K562 (cell line): ENCODE data around the gene CDC45. TPM values are rescaled to one million over a fixed set of nuclear protein-coding genes. Genes with fewer than 3 reads are reported as not detected.

ENCODE experiments used
- ATAC-seq: fragments of 200-7000 bp; cut with Tn5 transposase; 3 replicates; pipeline ENCODE4 v1.9.1; 2020; ENCODE audit warnings: moderate library complexity
- BruUV-seq: library from RNA; stranded (reverse); fragments of 400-500 nt; replicated peaks from 2 replicates; lab custom pipeline; 2021; lab: Mats Ljungman, UMichigan
- CTCF ChIA-PET: fragments of 300-600 bp; formaldehyde crosslinking; extraction: SDS; loops from one replicate; lab custom pipeline; 2021; ENCODE audit warnings: low intra/inter-chr PET ratio; lab: Yijun Ruan, JAX
- POLR2A ChIA-PET: fragments of 300-600, 350-650 bp; sonication (Branson Sonifier 250); formaldehyde crosslinking; extraction: SDS; loops from one replicate; lab custom pipeline; 2021; ENCODE audit warnings: antibody characterized with exemption, inconsistent platforms; lab: Yijun Ruan, JAX
- DNase-seq, 4 experiments: peaks; one replicate each; pipeline versions ENCODE4 v3.0.0 to v3.0.0-alpha.2; 2011 to 2018; ENCODE audit warnings: low spot score in 3 of 4, mixed read lengths in 3 of 4; ENCODE audit errors: extremely low read depth in 1 of 4
- FAIRE-seq: peaks from 2 replicates; lab custom pipeline; 2011; peaks lifted over from hg19 to GRCh38; lab: Jason Lieb, UNC
- H2AFZ ChIP-seq: 2 replicates; pipeline ENCODE4 v1.6.0; 2011; ENCODE audit warnings: low read depth, low read length, control low read depth, inconsistent platforms
- H3K27ac ChIP-seq: fragments of 200-600 bp; 3 replicates; pipeline ENCODE4 v1.8.0; 2011; ENCODE audit warnings: low read depth, mild to moderate bottlenecking, control low read depth, inconsistent platforms, low read length, moderate library complexity, mixed read lengths; ENCODE audit errors: extremely low read depth
- H3K27me3 ChIP-seq, 2 experiments: fragments of 300-600 bp in 1 of 2; 2 replicates in 1 of 2; 3 replicates in 1 of 2; pipeline versions ENCODE4 v1.6.0 to v1.8.0; 2011; ENCODE audit warnings: inconsistent platforms in 2 of 2, low read length in 2 of 2, mild to moderate bottlenecking in 1 of 2, mixed read lengths in 1 of 2, moderate library complexity in 1 of 2; ENCODE audit not compliant: control insufficient read depth in 2 of 2, insufficient read depth in 2 of 2
- H3K36me3 ChIP-seq: fragments of 300-600 bp; 3 replicates; pipeline ENCODE4 v1.8.0; 2011; ENCODE audit warnings: mild to moderate bottlenecking, low read length, inconsistent platforms; ENCODE audit not compliant: control insufficient read depth, insufficient read depth
- H3K4me1 ChIP-seq, 2 experiments: fragments of 200-600 bp in 1 of 2; replicated peaks in 1 of 2; 2 replicates in 1 of 2; 3 replicates in 1 of 2; pipeline versions ENCODE4 v1.5.1 to v1.8.0; 2011; ENCODE audit warnings: inconsistent platforms in 2 of 2, low read length in 2 of 2, mild to moderate bottlenecking in 1 of 2, mixed read lengths in 1 of 2, moderate library complexity in 1 of 2; ENCODE audit not compliant: control insufficient read depth in 2 of 2, insufficient read depth in 2 of 2
- H3K4me2 ChIP-seq: 2 replicates; pipeline ENCODE4 v1.6.1; 2011; ENCODE audit warnings: low read length, control low read depth, inconsistent platforms, mixed read lengths; ENCODE audit not compliant: insufficient read depth
- H3K4me3 ChIP-seq: fragments of 200-600 bp; sonication (generic), shearing (Covaris generic); 2 replicates; pipeline ENCODE4 v1.5.1; 2016; ENCODE audit warnings: control low read depth, inconsistent platforms
- H3K79me2 ChIP-seq: fragments of 200-600 bp; 3 replicates; pipeline ENCODE4 v1.8.0; 2011; ENCODE audit warnings: low read length, inconsistent platforms; ENCODE audit not compliant: control insufficient read depth, insufficient read depth
- H3K9ac ChIP-seq, 2 experiments: 2 replicates each; pipeline versions ENCODE4 v1.6.0 to v1.6.1; 2011; ENCODE audit warnings: low read depth in 2 of 2, low read length in 2 of 2, control low read depth in 1 of 2, inconsistent platforms in 1 of 2, mild to moderate bottlenecking in 1 of 2, mixed read lengths in 1 of 2; ENCODE audit not compliant: insufficient read depth in 1 of 2
- H3K9me1 ChIP-seq: one replicate; pipeline ENCODE4 v1.6.0; 2011; ENCODE audit warnings: inconsistent platforms, mild to moderate bottlenecking, low read length, moderate library complexity; ENCODE audit not compliant: control insufficient read depth, insufficient read depth
- H3K9me3 ChIP-seq: replicated peaks from 2 replicates; pipeline ENCODE4 v1.5.1; 2011; ENCODE audit warnings: low read depth, low read length, inconsistent platforms; ENCODE audit not compliant: control insufficient read depth, insufficient read depth
- H4K20me1 ChIP-seq: replicated peaks from 2 replicates; pipeline ENCODE4 v1.6.1; 2011; ENCODE audit warnings: low read length, inconsistent platforms, mixed read lengths; ENCODE audit not compliant: control insufficient read depth, insufficient read depth
- POLR3A ChIP-seq: IDR thresholded peaks from 2 replicates; pipeline ENCODE4 v1.6.1; 2011; ENCODE audit warnings: borderline replicate concordance, mild to moderate bottlenecking, moderate library complexity; ENCODE audit not compliant: insufficient read length, insufficient read depth; ENCODE audit errors: extremely low read depth
- TFAP4 ChIP-seq: sonication (generic); formaldehyde crosslinking; IDR thresholded peaks from 2 replicates; pipeline ENCODE4 v1.8.0; 2022; ENCODE audit warnings: missing genetic modification reagents, mild to moderate bottlenecking, moderate library complexity, borderline replicate concordance
- ZNF140 ChIP-seq: fragments of 250-450 bp; sonication (Bioruptor Pico); IDR thresholded peaks from 2 replicates; pipeline ENCODE4 v1.8.0; 2021; ENCODE audit warnings: moderate library complexity, mild to moderate bottlenecking, inconsistent platforms
- WGBS: fragments of 100-300 bp; shearing (Covaris generic); methylation state at CpG from one replicate; pipeline ENCODE4 v1.1.6; 2016; ENCODE audit warnings: low coverage, mixed read lengths; ENCODE audit not compliant: insufficient coverage; ENCODE audit errors: missing lambda C conversion rate; 5-methylcytosine and 5-hydroxymethylcytosine counted together
- in situ Hi-C: fragments of 300-500 bp; cut with MboI; formaldehyde crosslinking; loops from 4 replicates; pipeline ENCODE4 v1.15.0; 2018; ENCODE audit warnings: inconsistent platforms, mixed read lengths
- intact Hi-C: fragments of 100-400 bp; cut with micrococcal nuclease; formaldehyde crosslinking; loops from 2 replicates; pipeline ENCODE4 v1.14.2; 2022
- polyA plus RNA-seq, 8 experiments: library from polyadenylated mRNA; depleted of rRNA in 4 of 8; stranded (reverse) in 5 of 8; unstranded in 3 of 8; fragments of >200 nt; fragmentation: Nextera tagmentation in 2 of 8; fragmentation: Illumina TruSeq in 1 of 8; extraction: Ambion mirVana in 2 of 8; extraction: Trizol in 1 of 8; gene quantifications; 2 replicates each; pipeline versions ENCODE4 v1.2.1 to v1.2.3, GENCODE V29; 2011 to 2014; ENCODE audit warnings: inconsistent platforms in 1 of 8, missing spikeins in 1 of 8
- total RNA-seq, 7 experiments: library from RNA; depleted of rRNA in 6 of 7; stranded (reverse); fragments of >200 nt in 6 of 7; fragmentation: Illumina TruSeq in 2 of 7; extraction: Trizol in 2 of 7; gene quantifications; 2 replicates each; pipeline versions ENCODE4 v1.2.1 to v1.2.3, GENCODE V29; 2011 to 2021; ENCODE audit warnings: low replicate concordance in 1 of 7

The CDC45 gene
- total and polyA plus RNA-seq, 9 of the 15 experiments (the other 6 are each of a cell fraction or from before 2014, with no cell fraction given) = 251 to 580 (median 410) TPM

- H3K4me1 ChIP-seq = peaks cover 0 to 17% of the 10 kb centered on the region in 2 experiments; a peak in 3 of 5 replicates
- H3K27me3 ChIP-seq = peaks cover 55 to 70% of the 10 kb centered on the region in 2 experiments
- no peak overlapping the region for H3K4me2 ChIP-seq
- in situ Hi-C loops = no loop called here
- BruUV-seq = no TSS peak
- H3K9ac ChIP-seq = no peak overlapping the region
- POLR2A ChIA-PET = interaction anchor here (0.6 to 3.4 kb wide), 8 partner anchors 8 to 70 kb away, joined by 3 to 16 read pairs (median 3); no protein-coding TSS in a partner anchor
- H3K9me3 ChIP-seq = no peaks in the 10 kb centered on the region
- no peak overlapping the region for H3K27ac ChIP-seq
- peaks cover 17% of the 10 kb centered on the region for H4K20me1 ChIP-seq
- no peak for FAIRE-seq
- H2AFZ ChIP-seq = no peak overlapping the region
- H3K79me2 ChIP-seq = no peaks in the 10 kb centered on the region
- DNase-seq = peak in 1 of 4 experiments; percentile 14
- H3K36me3 ChIP-seq = no peaks in the 10 kb centered on the region
- CTCF ChIA-PET = interaction anchor here (0.7 kb wide), 1 partner anchor 38 kb away, joined by 3 read pairs; no protein-coding TSS in a partner anchor
- TF ChIP-seq TFAP4 (CRISPR knock-in tag) (0 out of 2 replicates have a peak, but pooled peaks have one; percentile 28), POLR3A (no peak), ZNF140 (CRISPR knock-in tag) (no peak)
- no peaks in the 10 kb centered on the region for H3K9me1 ChIP-seq
- intact Hi-C loops = loop anchor here (5.0 kb wide), 1 partner anchor 77 kb away; no protein-coding TSS in a partner anchor
- ATAC-seq = no peak
- WGBS = 5% methylated on average over 4 of the region's 4 CpGs
- H3K4me3 ChIP-seq = no peak overlapping the region
Measured at GRCh38 chr22:19529811-19530210, 50.1 kb downstream of the CDC45 start.
